HG03521 (cell line): Measurements from ENCODE around the gene C1orf226.

Experiments
- ATAC-seq: cut with Tn5 transposase; IDR thresholded peaks from one replicate; pipeline ENCODE4 v1.9.1; 2021; ENCODE audit warnings: mild to moderate bottlenecking, moderate library complexity; ENCODE audit not compliant: unreplicated experiment

Gene C1orf226

GRCh38 chr1:162365284-162366020, 16.1 kb upstream of the C1orf226 start:
- ATAC-seq, result no peak

- ATAC-seq, result no peak
Measured at GRCh38 chr1:162366149-162366548, 15.4 kb upstream of the C1orf226 start.

- no peak for ATAC-seq
Measured at GRCh38 chr1:162366671-162367070, 14.9 kb upstream of the C1orf226 start.

GRCh38 chr1:162367073-162367472, 14.5 kb upstream of the C1orf226 start:
- no peak for ATAC-seq

- ATAC-seq, result no peak
Measured at GRCh38 chr1:162367772-162368171, 13.8 kb upstream of the C1orf226 start.

GRCh38 chr1:162368451-162368850, 13.1 kb upstream of the C1orf226 start:
- ATAC-seq, result no peak

GRCh38 chr1:162369571-162369970, 12.0 kb upstream of the C1orf226 start:
- no peak for ATAC-seq

GRCh38 chr1:162370161-162370560, 11.4 kb upstream of the C1orf226 start:
- no peak for ATAC-seq

GRCh38 chr1:162370721-162371120, 10.8 kb upstream of the C1orf226 start:
- ATAC-seq, result no peak

GRCh38 chr1:162371611-162372010, 9.9 kb upstream of the C1orf226 start:
- ATAC-seq, result no peak

GRCh38 chr1:162372159-162373071, 9.1 kb upstream of the C1orf226 start:
- no peak for ATAC-seq

- no peak for ATAC-seq
Measured at GRCh38 chr1:162373072-162373427, 8.5 kb upstream of the C1orf226 start.

- no peak for ATAC-seq
Measured at GRCh38 chr1:162373541-162374260, 7.8 kb upstream of the C1orf226 start.

- no peak for ATAC-seq
Measured at GRCh38 chr1:162374406-162374805, 7.1 kb upstream of the C1orf226 start.

- no peak for ATAC-seq
Measured at GRCh38 chr1:162375463-162375862, 6.1 kb upstream of the C1orf226 start.

GRCh38 chr1:162376691-162377090, 4.8 kb upstream of the C1orf226 start, which contains the start of gene SPATA46:
Gene SPATA46 (minus strand): TSS chr1:162376854. CDS start chr1:162376790, 64 bp downstream.
- ATAC-seq, result no peak

GRCh38 chr1:162380061-162380846, 1.3 kb upstream of the C1orf226 start:
- no peak for ATAC-seq

GRCh38 chr1:162381941-162382750, 618 bp downstream of the C1orf226 start:
- no peak for ATAC-seq

GRCh38 chr1:162383091-162383490, 1.6 kb downstream of the C1orf226 start:
- ATAC-seq, result no peak

GRCh38 chr1:162383516-162383915, 2.0 kb downstream of the C1orf226 start:
- ATAC-seq, result no peak
